Measurements from ENCODE around the gene RFLNA. TPM values are rescaled to one million over a fixed set of nuclear protein-coding genes. Genes with fewer than 3 reads are reported as not detected.
A peak's percentile ranks its signal among the peaks of the same experiment; 100 is the strongest.

The RFLNA gene
- total and polyA plus RNA-seq, 12 donors: 0.13 to 0.49 (median 0.25) TPM; not detected in 6

- 84 to 89% methylated on average over 20 of the region's 20 CpGs for WGBS, 2 donors
- Histone ChIP-seq H3K27me3 (no peaks in the 10 kb centered on the region), H3K36me3 (peaks cover 4 to 100% (median 86%) of the 10 kb centered on the region in 9 donors), H3K4me1 (peaks cover 0 to 2% (median under 1%) of the 10 kb centered on the region in 9 donors), H3K9me3 (no peaks in the 10 kb centered on the region), H3K27ac (no peak overlapping the region), H3K4me3 (no peak overlapping the region)
- TF ChIP-seq CTCF (IDR thresholded peaks at IDR 0.05): no peak
- intact Hi-C loops (cut with DNase I): no loop called here
- no peak for DNase-seq
- peak in 2 of 8 donors; percentile 7 to 10 for ATAC-seq
These were observed 38.8 kb downstream of the RFLNA start for GRCh38 chr12:124333724-124334123.

- 88 to 95% methylated on average over 16 of the region's 16 CpGs for WGBS, 2 donors
- ATAC-seq: no peak
These were observed 39.4 kb downstream of the RFLNA start for GRCh38 chr12:124334266-124334665.

GRCh38 chr12:124334976-124335375 lies 40.1 kb downstream of the RFLNA start:
- no peak for TF ChIP-seq CTCF (IDR thresholded peaks at IDR 0.05)
- WGBS, 2 donors: 86 to 93% methylated on average over 14 of the region's 14 CpGs
- Histone ChIP-seq H3K4me3 (no peak overlapping the region), H3K4me1 (no peaks in the 10 kb centered on the region), H3K27me3 (no peaks in the 10 kb centered on the region), H3K27ac (no peak overlapping the region), H3K36me3 (peaks cover 4 to 91% (median 77%) of the 10 kb centered on the region in 9 donors), H3K9me3 (no peaks in the 10 kb centered on the region)
- peak in 1 of 8 donors; percentile 7 for ATAC-seq
- intact Hi-C loops (cut with DNase I): no loop called here
- no peak for DNase-seq

More at GRCh38 chr12:124334266-124334665, 39.4 kb downstream of the RFLNA start:
- no peak for DNase-seq
- Histone ChIP-seq H3K27me3 (no peaks in the 10 kb centered on the region), H3K4me1 (no peaks in the 10 kb centered on the region), H3K9me3 (no peaks in the 10 kb centered on the region), H3K4me3 (no peak overlapping the region), H3K36me3 (peaks cover 4 to 94% (median 83%) of the 10 kb centered on the region in 9 donors), H3K27ac (no peak overlapping the region)
- no peak for TF ChIP-seq CTCF (IDR thresholded peaks at IDR 0.05)
- intact Hi-C loops (cut with DNase I): no loop called here

GRCh38 chr12:124335426-124336183 lies 40.7 kb downstream of the RFLNA start:
- no peak for DNase-seq
- Histone ChIP-seq H3K36me3 (peaks cover 8 to 91% (median 77%) of the 10 kb centered on the region in 9 donors), H3K9me3 (no peaks in the 10 kb centered on the region), H3K4me3 (no peak overlapping the region), H3K4me1 (no peaks in the 10 kb centered on the region), H3K27me3 (no peaks in the 10 kb centered on the region), H3K27ac (no peak overlapping the region)
- WGBS, 2 donors: 88 to 89% methylated on average over 21 of the region's 21 CpGs
- peak in 1 of 8 donors; percentile 5 for ATAC-seq
- intact Hi-C loops (cut with DNase I): no loop called here
- TF ChIP-seq CTCF (IDR thresholded peaks at IDR 0.05): no peak
